Measurements from ENCODE around the gene SMYD3. TPM values are rescaled to one million over a fixed set of nuclear protein-coding genes. Genes with fewer than 3 reads are reported as not detected.

The SMYD3 gene
- total RNA-seq, 2 donors from 2014 or later, result 23.8 to 34.0 TPM

DNA sequence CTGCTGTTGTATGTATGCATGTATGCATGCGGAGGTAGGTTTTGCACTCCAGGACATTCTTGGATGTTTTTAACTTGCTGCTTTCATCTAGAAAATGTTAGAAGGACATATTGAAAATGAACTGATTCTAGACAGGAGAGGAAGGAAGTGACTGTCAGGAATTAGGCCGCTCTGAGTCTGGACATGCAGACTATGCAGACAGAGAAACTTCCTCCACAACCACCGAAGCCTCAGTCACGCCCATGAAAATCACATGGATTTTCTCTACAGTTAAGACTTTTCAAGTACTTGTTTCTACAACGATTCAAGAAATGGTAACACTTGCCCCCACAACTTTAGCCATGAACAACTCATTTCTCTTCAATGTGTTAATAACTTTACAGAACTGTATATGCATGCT, 211.1 kb downstream of the SMYD3 start:
- H3K27ac Mint-ChIP-seq, result no peak overlapping the region
- no peaks in the 10 kb centered on the region for H3K4me1 Mint-ChIP-seq
- H3K9me3 Mint-ChIP-seq, result no peaks in the 10 kb centered on the region
- H3K36me3 Mint-ChIP-seq (ENCODE audit: low read depth), result peaks cover 5% of the 10 kb centered on the region
- no peak for ATAC-seq (replicated peaks)
- H3K4me3 Mint-ChIP-seq, result no peak overlapping the region
- no peaks in the 10 kb centered on the region for H3K27me3 Mint-ChIP-seq

DNA sequence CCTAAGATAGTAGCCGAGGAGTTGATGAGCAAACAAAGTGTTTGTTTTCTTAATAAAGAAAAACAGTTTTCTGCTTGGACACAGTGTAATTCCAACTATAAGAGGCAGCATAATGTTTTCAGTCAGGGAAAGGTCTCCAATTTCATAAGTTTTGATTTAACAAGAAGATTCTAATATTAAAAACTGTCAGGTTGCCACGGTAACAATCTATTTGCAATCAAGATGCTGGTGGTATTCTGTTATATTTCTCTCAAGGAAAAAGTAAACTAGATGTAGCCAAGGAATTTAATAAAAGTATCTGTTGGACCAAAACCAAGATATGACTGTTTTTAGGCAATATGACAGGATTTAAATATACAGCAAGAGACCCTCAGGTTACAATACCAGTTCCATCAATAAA, 211.7 kb downstream of the SMYD3 start:
- Mint-ChIP-seq H3K36me3 (ENCODE audit: low read depth) (no peaks in the 10 kb centered on the region), H3K9me3 (no peaks in the 10 kb centered on the region), H3K27ac (no peak overlapping the region), H3K27me3 (no peaks in the 10 kb centered on the region), H3K4me3 (no peak overlapping the region), H3K4me1 (no peaks in the 10 kb centered on the region)
- ATAC-seq (replicated peaks), result no peak

DNA sequence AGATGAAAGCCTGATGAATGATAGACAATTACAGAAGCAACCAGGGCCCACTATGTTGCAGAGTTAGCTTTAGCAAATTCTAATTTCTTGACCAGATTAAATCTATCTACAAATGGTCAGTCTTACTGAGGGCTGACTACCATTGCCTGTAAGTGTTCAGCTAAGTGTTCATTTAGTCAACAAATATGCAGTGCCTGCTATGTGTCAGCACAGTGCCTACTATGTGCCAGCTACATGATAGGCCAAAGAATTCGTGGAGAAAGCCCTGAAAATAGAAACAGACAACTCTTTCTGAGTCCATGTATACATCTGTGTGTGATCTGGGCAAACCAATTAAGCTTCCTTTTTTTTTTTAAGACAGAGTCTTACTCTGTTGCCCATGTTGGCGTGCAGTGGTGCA, 212.8 kb downstream of the SMYD3 start:
- H3K36me3 Mint-ChIP-seq (ENCODE audit: low read depth), result no peaks in the 10 kb centered on the region

DNA sequence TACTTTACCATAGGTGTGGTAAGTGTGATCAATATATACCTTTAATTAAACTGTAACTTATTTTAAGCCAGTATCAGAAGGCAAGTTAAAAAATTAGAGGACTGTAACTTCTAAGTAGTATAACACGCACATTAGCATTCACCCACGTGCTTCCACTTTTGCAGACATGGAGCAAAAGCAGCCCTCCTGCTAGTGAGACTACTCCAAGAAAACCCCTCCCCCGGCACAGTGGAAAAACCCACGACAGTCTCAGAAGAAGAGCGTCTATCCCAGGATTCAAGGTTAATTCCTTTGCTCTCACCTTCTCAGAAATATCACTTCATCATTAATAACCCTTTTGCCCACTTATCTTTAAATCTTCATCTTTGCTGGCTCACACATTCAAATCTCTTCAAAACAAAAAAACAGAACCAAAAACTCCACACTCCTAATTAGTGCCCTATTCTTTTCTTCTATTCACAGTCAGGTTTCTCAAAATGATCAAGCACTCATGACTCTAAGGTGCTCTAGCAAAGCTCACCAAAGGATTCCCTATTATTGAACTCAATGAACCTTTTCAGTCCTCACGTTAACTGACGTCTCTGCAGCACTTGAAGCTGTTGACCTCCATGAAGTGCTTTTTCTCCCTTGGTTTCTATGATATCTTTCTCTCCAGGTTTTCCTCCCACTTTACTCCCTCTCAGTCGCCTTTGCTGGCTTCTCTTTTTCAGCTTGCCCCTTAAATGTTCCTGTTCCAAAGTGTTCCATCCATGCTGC, 213.5 kb downstream of the SMYD3 start:
- Mint-ChIP-seq H3K27me3 (no peaks in the 10 kb centered on the region), H3K4me3 (no peak overlapping the region), H3K27ac (no peak overlapping the region), H3K36me3 (ENCODE audit: low read depth) (no peaks in the 10 kb centered on the region), H3K9me3 (no peaks in the 10 kb centered on the region), H3K4me1 (no peaks in the 10 kb centered on the region)
- ATAC-seq (replicated peaks), result no peak

More for the DNA sequence above, 212.8 kb downstream of the SMYD3 start:
- Mint-ChIP-seq H3K9me3 (no peaks in the 10 kb centered on the region), H3K4me3 (no peak overlapping the region), H3K4me1 (no peaks in the 10 kb centered on the region), H3K27ac (no peak overlapping the region), H3K27me3 (no peaks in the 10 kb centered on the region)
- no peak for ATAC-seq (replicated peaks)

DNA sequence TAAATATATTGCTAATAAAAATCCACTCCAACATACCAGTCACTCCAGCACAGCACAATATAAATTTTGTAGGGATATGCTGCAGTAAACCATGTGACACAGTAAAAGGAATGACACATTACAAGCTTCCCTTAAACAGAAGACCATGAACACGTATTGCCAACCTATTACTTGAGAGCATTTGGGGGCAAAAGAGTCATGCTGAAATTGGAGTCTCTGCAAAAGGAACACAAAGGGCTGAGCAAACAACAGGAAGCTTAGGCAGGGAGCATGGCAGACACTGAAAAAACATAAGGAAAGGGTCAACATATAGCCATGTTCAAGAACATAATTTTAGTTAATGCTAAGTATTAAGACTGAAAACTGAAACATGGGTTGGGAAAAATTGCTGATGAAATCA, 214.5 kb downstream of the SMYD3 start:
- Mint-ChIP-seq H3K27ac (no peak overlapping the region), H3K36me3 (ENCODE audit: low read depth) (no peaks in the 10 kb centered on the region), H3K4me3 (no peak overlapping the region), H3K4me1 (no peaks in the 10 kb centered on the region), H3K27me3 (no peaks in the 10 kb centered on the region), H3K9me3 (no peaks in the 10 kb centered on the region)
- ATAC-seq (replicated peaks), result no peak

DNA sequence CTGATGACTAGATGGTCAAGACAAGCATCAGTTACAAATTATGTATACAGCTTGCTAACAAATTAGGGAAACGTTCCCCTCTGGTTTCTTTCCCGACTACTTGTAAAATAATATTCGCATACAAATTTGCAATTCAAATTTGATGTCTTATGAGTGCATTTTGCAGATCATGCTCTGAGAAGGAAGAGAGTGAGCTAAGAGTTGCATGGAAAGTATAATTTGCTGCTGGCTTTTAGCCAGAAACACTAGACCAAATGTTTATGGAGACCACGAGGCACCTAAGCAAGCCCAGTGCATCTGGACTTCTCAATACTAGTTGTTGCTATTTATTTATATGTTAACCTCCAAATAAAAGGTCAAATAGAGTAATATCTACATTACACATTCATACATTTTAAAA, 216.0 kb downstream of the SMYD3 start:
- H3K9me3 Mint-ChIP-seq, result no peaks in the 10 kb centered on the region
- H3K27me3 Mint-ChIP-seq, result no peaks in the 10 kb centered on the region
- no peak for ATAC-seq (replicated peaks)
- no peaks in the 10 kb centered on the region for H3K4me1 Mint-ChIP-seq
- H3K27ac Mint-ChIP-seq, result no peak overlapping the region
- no peaks in the 10 kb centered on the region for H3K36me3 Mint-ChIP-seq (ENCODE audit: low read depth)
- H3K4me3 Mint-ChIP-seq, result no peak overlapping the region

DNA sequence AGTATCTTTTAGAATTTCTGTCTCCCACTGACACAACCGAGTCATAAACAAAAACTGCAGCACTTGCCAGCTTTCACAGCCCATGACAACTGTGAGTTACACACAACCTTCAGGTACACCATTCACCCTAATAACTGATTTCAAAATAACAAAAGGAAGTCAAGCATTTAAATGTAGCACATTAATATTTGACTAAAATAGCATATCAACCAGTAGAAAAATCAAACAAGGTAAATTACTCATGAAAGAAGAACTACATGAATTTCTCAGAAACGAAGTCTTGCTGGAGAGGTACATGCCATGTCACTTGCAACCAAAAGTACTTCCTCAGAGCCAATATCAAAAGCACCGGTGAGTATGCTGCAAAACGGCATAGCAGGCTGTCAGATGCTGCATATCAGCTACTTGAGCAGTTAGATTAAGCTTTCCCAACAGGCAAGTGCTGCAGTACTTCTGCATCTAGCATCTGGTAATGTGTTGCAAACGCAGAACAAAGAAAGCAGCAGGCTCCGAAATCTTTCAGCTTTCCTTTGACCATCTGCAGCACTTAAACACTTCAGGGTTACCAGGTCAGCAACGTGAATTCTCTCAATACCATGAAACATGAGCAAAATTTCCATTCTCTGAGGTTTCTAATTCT, 223.2 kb downstream of the SMYD3 start:
- H3K27ac Mint-ChIP-seq, result no peak overlapping the region
- no peaks in the 10 kb centered on the region for H3K4me1 Mint-ChIP-seq
- H3K9me3 Mint-ChIP-seq, result no peaks in the 10 kb centered on the region
- H3K27me3 Mint-ChIP-seq, result no peaks in the 10 kb centered on the region
- no peaks in the 10 kb centered on the region for H3K36me3 Mint-ChIP-seq (ENCODE audit: low read depth)
- ATAC-seq (replicated peaks), result no peak
- H3K4me3 Mint-ChIP-seq, result no peak overlapping the region

DNA sequence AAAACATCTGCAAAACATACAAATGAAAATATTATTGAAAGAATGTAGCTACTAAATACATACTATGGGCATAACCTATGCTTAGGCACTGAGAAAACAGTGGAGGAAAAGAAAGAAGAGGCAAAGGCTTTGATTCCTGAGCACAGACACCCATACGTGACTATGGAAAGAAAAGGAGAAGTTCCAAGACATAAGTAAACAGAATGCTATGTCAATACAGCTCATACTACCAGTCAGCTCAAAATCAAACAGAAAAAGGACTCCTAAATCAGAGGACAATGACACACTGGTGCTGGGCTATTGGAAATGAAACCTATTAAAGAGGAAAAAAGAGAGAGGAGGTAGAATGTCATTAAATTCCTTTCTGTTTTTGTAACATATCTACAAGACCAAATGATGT, 225.4 kb downstream of the SMYD3 start:
- H3K27ac Mint-ChIP-seq, result no peak overlapping the region
- no peaks in the 10 kb centered on the region for H3K4me1 Mint-ChIP-seq

DNA sequence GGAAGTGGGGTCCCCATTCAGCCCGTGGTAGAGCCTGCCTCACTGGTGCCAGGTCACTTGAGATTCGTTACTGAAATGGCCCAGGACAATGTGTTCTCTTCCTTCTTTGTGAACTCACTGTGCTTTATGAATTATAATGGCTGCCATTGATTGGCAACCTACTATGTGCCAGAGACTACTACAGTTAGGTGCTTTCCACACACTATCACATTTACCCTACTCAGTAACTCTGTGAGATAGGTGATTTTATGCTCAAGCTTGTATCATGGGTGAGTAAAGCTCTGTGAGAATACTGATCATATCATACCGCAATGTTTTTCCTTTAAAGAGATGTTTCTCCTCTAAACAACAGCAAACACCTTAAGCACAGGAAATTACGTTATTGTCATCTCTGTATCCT, 225.9 kb downstream of the SMYD3 start:
- ATAC-seq (replicated peaks), result no peak
- no peak overlapping the region for H3K4me3 Mint-ChIP-seq
- H3K27me3 Mint-ChIP-seq, result no peaks in the 10 kb centered on the region
- H3K4me1 Mint-ChIP-seq, result no peaks in the 10 kb centered on the region
- no peaks in the 10 kb centered on the region for H3K36me3 Mint-ChIP-seq (ENCODE audit: low read depth)
- H3K27ac Mint-ChIP-seq, result no peak overlapping the region
- no peaks in the 10 kb centered on the region for H3K9me3 Mint-ChIP-seq

More for the DNA sequence above, 225.4 kb downstream of the SMYD3 start:
- Mint-ChIP-seq H3K36me3 (ENCODE audit: low read depth) (no peaks in the 10 kb centered on the region), H3K9me3 (no peaks in the 10 kb centered on the region), H3K4me3 (no peak overlapping the region), H3K27me3 (no peaks in the 10 kb centered on the region)
- no peak for ATAC-seq (replicated peaks)

DNA sequence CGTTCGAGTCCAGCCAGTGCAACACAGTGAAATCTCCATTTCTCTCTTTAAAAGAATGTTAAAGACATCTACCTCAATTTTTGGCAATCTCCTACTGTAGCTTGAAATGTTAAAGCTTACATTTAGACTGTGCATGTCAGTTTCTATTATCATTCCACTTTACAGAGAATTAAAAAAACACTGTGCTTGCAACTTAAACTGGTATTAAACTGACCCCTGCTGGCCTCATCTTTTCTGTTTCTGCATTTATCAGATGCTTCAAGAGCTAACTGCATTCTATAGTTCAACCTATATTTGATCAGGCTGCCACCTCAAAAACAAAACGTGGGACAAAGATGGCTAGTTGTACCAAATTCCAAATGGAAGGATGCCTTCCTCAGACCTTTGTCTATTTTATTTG, 226.5 kb downstream of the SMYD3 start:
- H3K4me3 Mint-ChIP-seq, result no peak overlapping the region
- no peak for ATAC-seq (replicated peaks)
- H3K27ac Mint-ChIP-seq, result no peak overlapping the region
- no peaks in the 10 kb centered on the region for H3K36me3 Mint-ChIP-seq (ENCODE audit: low read depth)
- no peaks in the 10 kb centered on the region for H3K4me1 Mint-ChIP-seq
- no peaks in the 10 kb centered on the region for H3K27me3 Mint-ChIP-seq
- no peaks in the 10 kb centered on the region for H3K9me3 Mint-ChIP-seq

DNA sequence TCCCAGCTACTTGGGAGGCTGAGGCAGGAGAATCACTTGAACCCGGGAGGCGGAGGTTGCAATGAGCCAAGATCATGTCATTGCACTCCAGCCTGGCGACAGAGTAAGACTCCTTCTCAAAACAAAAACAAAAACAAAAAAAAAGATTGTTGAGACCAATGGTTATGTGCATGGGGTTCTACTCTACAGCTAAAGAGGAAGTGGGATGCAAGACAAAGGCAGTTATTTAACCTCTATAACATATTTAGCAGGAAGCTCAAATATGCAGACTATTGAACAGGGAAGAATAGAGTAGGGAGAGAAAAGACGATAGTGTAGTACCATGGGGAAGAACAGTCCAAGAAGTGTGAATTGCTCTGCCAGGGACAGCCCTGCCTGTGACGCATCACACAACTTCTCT, 227.7 kb downstream of the SMYD3 start:
- Mint-ChIP-seq H3K4me1 (no peaks in the 10 kb centered on the region), H3K27me3 (no peaks in the 10 kb centered on the region), H3K9me3 (no peaks in the 10 kb centered on the region), H3K4me3 (no peak overlapping the region), H3K27ac (no peak overlapping the region), H3K36me3 (ENCODE audit: low read depth) (no peaks in the 10 kb centered on the region)
- no peak for ATAC-seq (replicated peaks)

DNA sequence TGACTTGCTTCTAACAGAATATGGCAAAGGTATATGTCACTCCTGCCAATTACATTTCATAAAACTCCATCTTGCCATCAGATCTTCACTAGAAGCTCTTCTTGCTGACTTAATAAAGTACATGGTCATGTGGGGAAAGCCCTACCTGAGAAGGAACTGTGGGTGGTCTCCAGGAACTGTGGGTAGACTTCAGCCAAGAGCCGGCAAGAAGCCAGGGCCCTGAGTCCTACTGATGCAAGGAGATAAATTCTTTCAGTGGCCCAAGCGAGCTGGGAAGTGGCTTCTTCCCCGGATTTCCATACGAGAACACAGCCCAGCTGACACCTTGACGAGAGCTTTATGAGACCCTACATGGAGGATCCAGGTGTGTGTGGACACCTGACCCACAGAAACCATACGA, 228.7 kb downstream of the SMYD3 start:
- no peak overlapping the region for H3K27ac Mint-ChIP-seq
- no peak for ATAC-seq (replicated peaks)
- no peaks in the 10 kb centered on the region for H3K27me3 Mint-ChIP-seq
- no peak overlapping the region for H3K4me3 Mint-ChIP-seq
- no peaks in the 10 kb centered on the region for H3K4me1 Mint-ChIP-seq
- H3K36me3 Mint-ChIP-seq (ENCODE audit: low read depth), result no peaks in the 10 kb centered on the region
- no peaks in the 10 kb centered on the region for H3K9me3 Mint-ChIP-seq

DNA sequence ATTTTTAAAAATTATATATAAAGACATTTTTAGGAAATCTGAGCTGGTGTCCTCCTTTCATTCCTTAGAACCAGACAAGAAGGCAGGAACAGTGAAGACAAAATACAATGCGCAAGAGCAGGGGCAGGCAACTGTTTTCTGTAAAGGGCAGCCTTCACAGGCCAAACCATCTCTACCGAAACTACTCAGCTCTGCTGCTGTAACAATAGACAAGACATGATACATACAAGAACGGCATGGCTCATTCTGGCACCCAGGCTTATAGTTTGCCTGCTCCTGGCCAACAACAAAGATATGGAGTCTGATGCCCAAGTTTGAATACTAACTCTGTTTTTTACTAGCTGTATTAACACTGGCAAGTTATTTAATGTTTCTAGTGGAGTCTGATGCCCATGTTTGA, 232.0 kb downstream of the SMYD3 start:
- Mint-ChIP-seq H3K4me3 (no peak overlapping the region), H3K27me3 (no peaks in the 10 kb centered on the region), H3K27ac (no peak overlapping the region), H3K4me1 (no peaks in the 10 kb centered on the region), H3K36me3 (ENCODE audit: low read depth) (no peaks in the 10 kb centered on the region), H3K9me3 (peaks cover 7% of the 10 kb centered on the region)
- ATAC-seq (replicated peaks), result no peak

DNA sequence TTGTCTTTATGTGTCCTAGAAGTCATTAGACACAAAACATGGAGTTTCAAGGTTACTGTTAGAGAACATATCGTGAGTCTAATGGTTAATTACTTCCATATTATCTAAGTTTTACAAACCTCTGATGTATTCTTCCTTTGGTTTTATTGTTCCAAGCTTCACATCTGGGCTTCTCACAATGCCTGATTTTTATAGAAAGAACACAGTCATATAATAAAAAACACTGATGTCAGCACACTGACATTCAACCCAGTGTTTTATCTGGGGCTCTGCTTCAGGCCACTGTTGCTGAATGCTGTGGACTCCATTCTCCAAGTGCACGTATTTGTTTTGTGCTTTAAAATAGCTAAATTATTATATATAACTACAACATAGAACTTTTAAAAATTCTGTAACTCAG, 232.9 kb downstream of the SMYD3 start:
- H3K27ac Mint-ChIP-seq, result no peak overlapping the region
- peaks cover 7% of the 10 kb centered on the region for H3K9me3 Mint-ChIP-seq
- no peak for ATAC-seq (replicated peaks)
- no peaks in the 10 kb centered on the region for H3K4me1 Mint-ChIP-seq
- H3K36me3 Mint-ChIP-seq (ENCODE audit: low read depth), result no peaks in the 10 kb centered on the region
- H3K27me3 Mint-ChIP-seq, result no peaks in the 10 kb centered on the region
- H3K4me3 Mint-ChIP-seq, result no peak overlapping the region

DNA sequence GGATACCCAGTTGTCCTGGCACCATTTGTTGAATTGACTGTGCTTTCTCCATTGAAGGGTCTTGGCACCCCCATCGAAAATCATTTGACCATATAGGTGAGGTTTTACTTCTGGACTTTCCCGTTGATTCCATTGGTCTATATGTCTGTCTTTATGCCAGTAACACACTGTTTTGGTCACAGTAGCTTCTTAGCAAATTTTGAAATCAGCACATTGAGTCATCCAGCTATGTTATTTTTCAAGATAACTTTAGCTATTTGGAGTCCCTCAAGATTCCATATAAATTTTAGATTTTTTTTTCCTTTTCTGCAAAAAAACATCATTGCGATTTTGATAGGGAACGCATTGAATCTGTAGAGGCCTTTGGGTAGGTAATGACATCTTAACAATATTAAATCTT, 235.6 kb downstream of the SMYD3 start:
- no peak for ATAC-seq (replicated peaks)
- Mint-ChIP-seq H3K36me3 (ENCODE audit: low read depth) (no peaks in the 10 kb centered on the region), H3K27me3 (no peaks in the 10 kb centered on the region), H3K4me3 (no peak overlapping the region), H3K4me1 (no peaks in the 10 kb centered on the region), H3K9me3 (peaks cover 11% of the 10 kb centered on the region), H3K27ac (no peak overlapping the region)
